Measurements from ENCODE around the gene FAM110D.

The FAM110D gene

GRCh38 chr1:26169669-26170471 is 11.0 kb downstream of the FAM110D start, which contains the start of gene ZNF593:
ZNF593 (plus strand) TSS chr1:26169908; CDS start chr1:26169984, 76 bp downstream.
- H3K4me3 ChIP-seq (ENCODE audit: low read depth, low read length), result peak within 1 kb of the TSS; percentile 93
- POLR2A ChIA-PET, result interaction anchor here (0.6 to 0.7 kb wide), 3 partner anchors 58 to 232 kb away, joined by 3 to 4 read pairs (median 4); partner anchors contain the start of gene PDIK1L
- TF ChIP-seq CTCF (IDR thresholded peaks at IDR 0.05; ENCODE audit: insufficient read depth, low read length, missing control alignments), result peak; percentile 100
- CTCF ChIA-PET, result interaction anchor here (0.6 to 6.1 kb wide), 46 partner anchors 8 to 247 kb away, joined by 3 to 39 read pairs (median 5); partner anchors contain the start of genes CATSPER4, CD52, CEP85 and CNKSR1
- DNase-seq (ENCODE audit: low read depth, low spot score), result peak; percentile 19

- DNase-seq (ENCODE audit: low read depth, low spot score), result no peak
- CTCF ChIA-PET, result interaction anchor here (0.8 to 6.1 kb wide), 31 partner anchors 8 to 247 kb away, joined by 3 to 39 read pairs (median 7); partner anchors contain the start of genes CATSPER4, CD52, CEP85 and CNKSR1
- H3K4me3 ChIP-seq (ENCODE audit: low read depth, low read length), result peak overlapping the region; percentile 93
- no peak for TF ChIP-seq CTCF (IDR thresholded peaks at IDR 0.05; ENCODE audit: insufficient read depth, low read length, missing control alignments)
- POLR2A ChIA-PET, result no interaction called here
Measured at GRCh38 chr1:26170472-26170821, 11.6 kb downstream of the FAM110D start.

GRCh38 chr1:26171084-26172072 is 12.5 kb downstream of the FAM110D start, which contains the start of gene ZNF593OS:
ZNF593OS (minus strand) TSS chr1:26171832; CDS start chr1:26171661, 171 bp downstream.
- ChIA-PET CTCF (interaction anchor here (0.7 to 6.1 kb wide), 10 partner anchors 9 to 193 kb away, joined by 3 to 39 read pairs (median 8); partner anchors contain the start of gene CEP85), POLR2A (no interaction called here)
- TF ChIP-seq CTCF (IDR thresholded peaks at IDR 0.05; ENCODE audit: insufficient read depth, low read length, missing control alignments), result no peak
- peak within 1 kb of the TSS; percentile 93 for H3K4me3 ChIP-seq (ENCODE audit: low read depth, low read length)
- no peak for DNase-seq (ENCODE audit: low read depth, low spot score)

- ChIA-PET POLR2A (interaction anchor here (0.6 kb wide), 1 partner anchor 913 kb away, joined by 3 read pairs; no protein-coding TSS in a partner anchor), CTCF (interaction anchor here (1.4 to 2.0 kb wide), 3 partner anchors 12 to 18 kb away, joined by 3 to 6 read pairs (median 3); partner anchors contain the start of gene CATSPER4)
- DNase-seq (ENCODE audit: low read depth, low spot score), result no peak
- no peak overlapping the region for H3K4me3 ChIP-seq (ENCODE audit: low read depth, low read length)
- no peak for TF ChIP-seq CTCF (IDR thresholded peaks at IDR 0.05; ENCODE audit: insufficient read depth, low read length, missing control alignments)
Measured at GRCh38 chr1:26175346-26175745, 16.5 kb downstream of the FAM110D start.

- H3K4me3 ChIP-seq (ENCODE audit: low read depth, low read length), result no peak within 1 kb of the TSS
- DNase-seq (ENCODE audit: low read depth, low spot score), result no peak
- ChIA-PET CTCF (interaction anchor here (1.3 to 2.1 kb wide), 5 partner anchors 7 to 145 kb away, joined by 4 to 11 read pairs (median 5); partner anchors contain the start of genes CEP85 and ZNF593), POLR2A (no interaction called here)
- TF ChIP-seq CTCF (IDR thresholded peaks at IDR 0.05; ENCODE audit: insufficient read depth, low read length, missing control alignments), result no peak
Measured at GRCh38 chr1:26177182-26177684, 18.4 kb downstream of the FAM110D start, which contains the start of gene CNKSR1. CNKSR1 (plus strand) TSS chr1:26177491; CDS start chr1:26177548, 57 bp downstream.
